ENCODE results near the gene CDKN1A.
A peak's percentile ranks its signal among the peaks of the same experiment; 100 is the strongest.

The CDKN1A gene

GRCh38 chr6:36679043-36679833 is 724 bp downstream of the CDKN1A start:
- DNase-seq, result peak; percentile 23 to 57

DNA sequence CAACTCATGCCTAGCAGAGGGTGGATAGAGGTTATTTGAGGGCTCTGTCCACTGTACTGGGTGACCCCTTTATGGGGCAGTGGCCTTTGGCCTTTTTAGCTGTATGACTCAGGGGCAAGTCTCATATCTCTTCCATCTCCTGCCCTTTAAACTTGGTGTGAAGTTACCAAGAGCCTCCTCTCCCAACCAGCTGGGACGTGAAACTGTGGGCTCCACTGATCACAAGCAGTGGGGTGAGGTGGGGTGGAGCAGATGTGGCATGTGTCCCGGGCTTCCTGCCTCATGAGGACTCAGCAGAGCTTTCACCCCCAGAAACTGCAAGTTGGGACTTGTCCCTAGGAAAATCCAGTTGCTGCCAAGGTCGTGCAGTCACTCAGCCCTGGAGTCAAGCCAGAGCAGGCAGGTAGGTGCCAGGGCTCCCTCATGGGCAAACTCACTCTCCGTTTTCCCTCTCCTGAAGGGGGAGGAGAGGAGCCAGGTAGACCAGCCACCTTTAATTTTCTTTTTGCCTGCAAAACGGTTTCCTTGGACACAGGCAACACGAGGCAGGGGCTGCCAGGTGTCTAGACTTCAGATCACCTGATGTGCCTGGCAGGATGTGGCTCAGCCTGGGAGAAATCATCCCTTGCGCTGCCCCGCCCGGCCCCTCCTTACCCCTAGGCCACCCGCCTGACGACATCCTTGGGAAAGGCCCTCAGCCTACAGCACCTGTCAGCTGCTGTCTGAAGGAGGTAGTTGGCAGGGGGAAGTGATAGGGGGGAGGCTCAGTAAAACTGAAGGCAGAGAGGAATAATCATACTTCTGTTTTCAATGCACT is 4.0 kb downstream of the CDKN1A start:
- DNase-seq, result peak; percentile 54 to 80

GRCh38 chr6:36683145-36683655 is 4.7 kb downstream of the CDKN1A start:
- DNase-seq, result no peak

DNA sequence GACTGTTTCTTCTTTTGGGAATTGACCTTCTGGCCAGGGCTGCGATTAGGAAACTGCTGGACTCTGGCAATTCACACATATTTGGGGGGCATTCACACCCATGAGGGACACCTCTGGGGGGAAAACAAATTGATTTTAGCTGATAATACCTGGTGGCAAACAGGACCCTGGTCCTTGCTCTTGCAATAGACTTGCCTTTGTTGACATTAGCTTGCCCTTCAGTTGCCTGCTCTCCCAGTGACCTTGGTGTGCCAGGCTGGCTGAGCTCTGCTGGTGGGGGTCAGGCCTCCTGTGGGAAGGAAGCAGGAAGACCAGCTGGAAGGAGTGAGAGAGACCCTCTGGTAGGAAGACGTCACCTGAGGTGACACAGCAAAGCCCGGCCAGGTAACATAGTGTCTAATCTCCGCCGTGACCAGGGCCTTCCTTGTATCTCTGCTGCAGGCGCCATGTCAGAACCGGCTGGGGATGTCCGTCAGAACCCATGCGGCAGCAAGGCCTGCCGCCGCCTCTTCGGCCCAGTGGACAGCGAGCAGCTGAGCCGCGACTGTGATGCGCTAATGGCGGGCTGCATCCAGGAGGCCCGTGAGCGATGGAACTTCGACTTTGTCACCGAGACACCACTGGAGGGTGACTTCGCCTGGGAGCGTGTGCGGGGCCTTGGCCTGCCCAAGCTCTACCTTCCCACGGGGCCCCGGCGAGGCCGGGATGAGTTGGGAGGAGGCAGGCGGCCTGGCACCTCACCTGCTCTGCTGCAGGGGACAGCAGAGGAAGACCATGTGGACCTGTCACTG is 5.3 kb downstream of the CDKN1A start:
- no peak for DNase-seq

GRCh38 chr6:36684447-36684812 is 5.9 kb downstream of the CDKN1A start:
- no peak for DNase-seq

DNA sequence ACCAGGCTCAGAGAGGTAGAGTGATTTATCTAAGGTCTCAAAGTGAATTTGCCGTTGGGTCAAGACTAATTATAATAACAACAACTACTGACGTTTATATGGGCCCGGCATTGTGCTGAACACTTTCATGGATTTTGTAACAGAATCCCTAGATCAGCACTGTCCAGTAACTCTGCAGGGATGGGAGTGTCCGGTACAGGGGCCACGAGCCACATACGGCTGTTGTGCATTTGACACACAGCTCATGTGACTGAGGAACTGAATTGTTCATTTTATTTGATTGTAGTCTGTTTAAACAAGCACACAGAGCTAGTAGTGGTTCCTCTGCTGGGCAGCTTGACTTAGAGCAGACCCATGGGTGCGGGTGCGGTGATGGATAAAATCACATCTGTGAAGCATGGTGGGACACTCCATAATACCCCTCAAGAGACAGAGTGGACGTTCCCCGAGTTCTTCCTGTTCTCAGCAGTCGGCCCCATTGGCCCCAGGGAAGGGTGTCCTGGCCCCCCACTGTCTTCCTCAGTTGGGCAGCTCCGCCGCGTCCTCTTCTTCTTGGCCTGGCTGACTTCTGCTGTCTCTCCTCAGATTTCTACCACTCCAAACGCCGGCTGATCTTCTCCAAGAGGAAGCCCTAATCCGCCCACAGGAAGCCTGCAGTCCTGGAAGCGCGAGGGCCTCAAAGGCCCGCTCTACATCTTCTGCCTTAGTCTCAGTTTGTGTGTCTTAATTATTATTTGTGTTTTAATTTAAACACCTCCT is 6.8 kb downstream of the CDKN1A start:
- no peak for DNase-seq

- no peak for DNase-seq
Measured at GRCh38 chr6:36685926-36686667, 7.6 kb downstream of the CDKN1A start.

DNA sequence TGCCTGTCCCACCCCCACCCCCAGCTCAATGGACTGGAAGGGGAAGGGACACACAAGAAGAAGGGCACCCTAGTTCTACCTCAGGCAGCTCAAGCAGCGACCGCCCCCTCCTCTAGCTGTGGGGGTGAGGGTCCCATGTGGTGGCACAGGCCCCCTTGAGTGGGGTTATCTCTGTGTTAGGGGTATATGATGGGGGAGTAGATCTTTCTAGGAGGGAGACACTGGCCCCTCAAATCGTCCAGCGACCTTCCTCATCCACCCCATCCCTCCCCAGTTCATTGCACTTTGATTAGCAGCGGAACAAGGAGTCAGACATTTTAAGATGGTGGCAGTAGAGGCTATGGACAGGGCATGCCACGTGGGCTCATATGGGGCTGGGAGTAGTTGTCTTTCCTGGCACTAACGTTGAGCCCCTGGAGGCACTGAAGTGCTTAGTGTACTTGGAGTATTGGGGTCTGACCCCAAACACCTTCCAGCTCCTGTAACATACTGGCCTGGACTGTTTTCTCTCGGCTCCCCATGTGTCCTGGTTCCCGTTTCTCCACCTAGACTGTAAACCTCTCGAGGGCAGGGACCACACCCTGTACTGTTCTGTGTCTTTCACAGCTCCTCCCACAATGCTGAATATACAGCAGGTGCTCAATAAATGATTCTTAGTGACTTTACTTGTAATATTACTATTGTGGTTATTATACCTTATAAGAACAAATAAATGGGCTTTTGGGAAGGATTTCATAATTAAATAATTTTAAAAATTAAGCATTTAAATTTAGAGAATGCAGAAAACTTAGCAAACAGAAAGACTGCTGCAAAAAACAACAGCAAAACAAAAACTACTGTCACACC is 8.4 kb downstream of the CDKN1A start:
- DNase-seq, result no peak

DNA sequence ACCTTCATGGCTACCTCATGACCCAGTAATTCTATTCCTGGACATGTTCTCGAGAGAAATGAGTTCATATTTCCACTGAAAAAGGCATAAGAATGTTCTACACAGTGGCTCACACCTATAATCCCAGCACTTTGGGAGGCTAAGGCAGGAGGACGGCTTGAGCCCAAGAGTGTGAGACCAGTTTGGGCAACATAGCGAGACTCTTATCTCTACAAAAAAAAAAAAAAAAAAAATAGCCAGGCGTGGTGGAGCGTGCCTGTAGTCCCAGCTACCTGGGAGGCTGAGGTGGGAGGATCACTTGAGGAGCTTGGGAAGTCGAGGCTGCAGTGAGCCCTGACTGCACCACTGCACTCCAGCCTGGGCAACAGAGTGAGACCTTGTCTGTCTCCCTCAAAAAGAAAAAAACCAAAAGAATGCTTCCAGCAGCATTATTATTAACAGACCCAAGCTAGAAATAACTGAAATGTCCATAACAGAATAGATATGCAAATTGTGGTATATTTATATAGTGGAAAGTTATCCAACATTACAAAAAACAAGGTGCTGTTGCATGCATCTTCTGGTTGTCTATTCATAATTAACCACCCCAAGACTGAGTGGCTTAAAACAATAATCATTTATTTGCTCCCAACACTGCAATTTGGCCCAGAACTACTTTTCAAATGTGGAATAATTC is 9.7 kb downstream of the CDKN1A start:
- no peak for DNase-seq

GRCh38 chr6:36688739-36689075 is 10.2 kb downstream of the CDKN1A start:
- DNase-seq, result no peak

- no peak for DNase-seq
Measured at GRCh38 chr6:36691011-36691410, 12.5 kb downstream of the CDKN1A start.

GRCh38 chr6:36691612-36692011 is 13.1 kb downstream of the CDKN1A start:
- no peak for DNase-seq

GRCh38 chr6:36692220-36692619 is 13.7 kb downstream of the CDKN1A start:
- no peak for DNase-seq

- no peak for DNase-seq
Measured at GRCh38 chr6:36692861-36693702, 14.6 kb downstream of the CDKN1A start.

DNA sequence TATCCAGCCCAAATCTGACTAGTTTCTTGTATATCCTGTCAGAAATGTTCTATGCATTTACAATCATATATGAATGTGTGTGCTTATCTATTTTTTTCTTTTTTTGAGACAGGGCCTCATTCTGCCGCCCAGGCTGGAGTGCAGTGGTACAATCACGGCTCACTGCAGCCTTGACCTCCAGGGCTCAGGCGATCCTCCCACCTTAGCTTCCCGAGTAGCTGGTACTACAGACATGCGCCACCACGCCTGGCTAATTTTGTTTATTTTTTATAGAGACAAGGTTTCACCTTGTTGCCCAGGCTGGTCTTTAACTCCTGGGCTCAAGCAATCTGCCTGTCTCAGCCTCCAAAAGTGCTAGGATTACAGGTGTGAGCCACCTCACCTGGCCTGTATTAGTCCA is 16.1 kb downstream of the CDKN1A start:
- DNase-seq, result no peak

DNA sequence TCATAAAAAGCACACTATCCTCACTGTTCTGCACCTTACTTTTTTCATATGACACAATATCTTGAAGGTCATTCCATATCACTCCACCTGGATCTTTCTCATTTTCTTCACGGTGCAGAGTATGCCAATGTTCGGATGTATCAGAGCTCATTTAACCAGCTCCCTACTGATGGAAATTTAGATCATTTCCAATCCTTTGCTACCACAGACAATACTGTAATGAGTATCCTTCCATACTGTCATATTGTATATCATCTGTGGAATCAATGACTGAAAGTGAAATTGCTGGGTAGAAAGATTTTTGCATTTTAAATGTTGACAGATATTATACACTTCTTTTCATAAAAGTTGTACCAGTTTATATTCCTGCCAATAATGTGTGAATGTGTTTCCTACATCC is 16.9 kb downstream of the CDKN1A start:
- DNase-seq, result no peak

- no peak for DNase-seq
Measured at GRCh38 chr6:36697481-36697903, 19.0 kb downstream of the CDKN1A start, which contains the start of gene RAB44. Gene RAB44, plus strand, starts transcription at chr6:36697826. Its CDS starts 6,410 bp downstream, at chr6:36704236.

- DNase-seq, result no peak
Measured at GRCh38 chr6:36698196-36698595, 19.7 kb downstream of the CDKN1A start.

GRCh38 chr6:36698871-36699271 is 20.4 kb downstream of the CDKN1A start:
- DNase-seq, result no peak

Measured in NCI-H446 (cell line).